HG03159 (cell line): ENCODE data around the gene MCM3AP.

ENCODE experiments used
- ATAC-seq: cut with Tn5 transposase; IDR thresholded peaks from one replicate; pipeline ENCODE4 v1.9.1; 2021; ENCODE audit warnings: mild to moderate bottlenecking, moderate library complexity; ENCODE audit not compliant: unreplicated experiment

The MCM3AP gene

GRCh38 chr21:46220275-46220810 is 65.1 kb downstream of the MCM3AP start:
- ATAC-seq: no peak

- no peak for ATAC-seq
Observed at GRCh38 chr21:46219591-46220239, 65.7 kb downstream of the MCM3AP start.

GRCh38 chr21:46218906-46219590 is 66.4 kb downstream of the MCM3AP start:
- no peak for ATAC-seq

- ATAC-seq: no peak
Observed at GRCh38 chr21:46217511-46218196, 67.8 kb downstream of the MCM3AP start.

GRCh38 chr21:46216132-46216747 is 69.2 kb downstream of the MCM3AP start:
- no peak for ATAC-seq

- no peak for ATAC-seq
Observed at GRCh38 chr21:46215436-46216131, 69.8 kb downstream of the MCM3AP start.

GRCh38 chr21:46214478-46215340 is 70.7 kb downstream of the MCM3AP start:
- ATAC-seq: no peak

GRCh38 chr21:46213620-46214286 is 71.7 kb downstream of the MCM3AP start:
- no peak for ATAC-seq

- ATAC-seq: no peak
Observed at GRCh38 chr21:46212721-46213484, 72.5 kb downstream of the MCM3AP start.

- no peak for ATAC-seq
Observed at GRCh38 chr21:46211786-46212720, 73.4 kb downstream of the MCM3AP start.

- ATAC-seq: no peak
Observed at GRCh38 chr21:46211376-46211775, 74.0 kb downstream of the MCM3AP start.

GRCh38 chr21:46210378-46211136 is 74.9 kb downstream of the MCM3AP start:
- ATAC-seq: no peak

- ATAC-seq: no peak
Observed at GRCh38 chr21:46208761-46209721, 76.4 kb downstream of the MCM3AP start.

- ATAC-seq: no peak
Observed at GRCh38 chr21:46207920-46208591, 77.4 kb downstream of the MCM3AP start.
